OCI-LY7 (cell line): Measurements from ENCODE around the gene GPR156.

Experiments
- CTCF ChIP-seq: fragments of 200-600 bp; sonication (generic); conservative IDR thresholded peaks from 2 replicates; pipeline ENCODE4 v1.5.1; 2014; ENCODE audit warnings: mild to moderate bottlenecking, antibody characterized with exemption, low read length, moderate library complexity, mixed read lengths
- EZH2phosphoT487 ChIP-seq: fragments of 200-600 bp; sonication (generic); IDR thresholded peaks from 2 replicates; pipeline ENCODE4 v1.6.1; 2018; ENCODE audit warnings: low read depth, borderline replicate concordance, mild to moderate bottlenecking, mixed run types, antibody characterized with exemption, low read length, moderate library complexity, mixed read lengths

GRCh38 chr3:120289636-120290035 is 4.6 kb upstream of the GPR156 start:
- TF ChIP-seq CTCF (no peak), EZH2phosphoT487 (no peak)
